CD8-positive, alpha-beta memory T cell (primary cell): Measurements from ENCODE around the gene SHLD2. TPM values are rescaled to one million over a fixed set of nuclear protein-coding genes. Genes with fewer than 3 reads are reported as not detected.

Experiments used
- CTCF ChIA-PET: fragments of 350-600 bp; sonication (Branson Sonifier 250); formaldehyde crosslinking; loops from one replicate; lab custom pipeline; 2021; ENCODE audit warnings: antibody characterized with exemption; lab: Charles Lee
- POLR2A ChIA-PET: fragments of 350-600 bp; sonication (Branson Sonifier 250); formaldehyde crosslinking; loops from one replicate; lab custom pipeline; 2021; ENCODE audit warnings: antibody characterized with exemption; lab: Charles Lee
- DNase-seq, 5 donors: peaks; one replicate each; pipeline versions ENCODE4 v3.0.0 to v3.0.0-alpha.2; 2020 to 2022; ENCODE audit warnings: mixed read lengths in 1 of 5
- H3K27ac ChIP-seq: one replicate; pipeline ENCODE4 v1.7.0; 2013; ENCODE audit warnings: low read depth, mild to moderate bottlenecking, low read length, moderate library complexity
- H3K27me3 ChIP-seq: 2 replicates; pipeline ENCODE4 v1.7.0; 2013; ENCODE audit warnings: low read length, mild to moderate bottlenecking; ENCODE audit not compliant: insufficient read depth, poor library complexity, severe bottlenecking
- H3K36me3 ChIP-seq: 2 replicates; pipeline ENCODE4 v1.7.0; 2013; ENCODE audit warnings: mild to moderate bottlenecking, low read length, moderate library complexity; ENCODE audit not compliant: insufficient read depth
- H3K4me1 ChIP-seq: 2 replicates; pipeline ENCODE4 v1.7.0; 2013; ENCODE audit warnings: mild to moderate bottlenecking, low read length, moderate library complexity; ENCODE audit not compliant: insufficient read depth
- H3K4me3 ChIP-seq: 2 replicates; pipeline ENCODE4 v1.7.0; 2013; ENCODE audit warnings: mild to moderate bottlenecking, low read length
- H3K9me3 ChIP-seq: 2 replicates; pipeline ENCODE4 v1.7.0; 2013; ENCODE audit warnings: mild to moderate bottlenecking, low read length
- H3K27ac Mint-ChIP-seq, 8 donors: one replicate each; pipeline ENCODE4 v1.8.0; 2020 to 2021; ENCODE audit warnings: mixed read lengths in 8 of 8, mild to moderate bottlenecking in 6 of 8, inconsistent platforms in 3 of 8, moderate library complexity in 3 of 8
- H3K27me3 Mint-ChIP-seq, 2 donors: one replicate each; pipeline ENCODE4 v1.8.0; 2020 to 2021; ENCODE audit warnings: mixed read lengths in 2 of 2, mild to moderate bottlenecking in 1 of 2, moderate library complexity in 1 of 2
- H3K36me3 Mint-ChIP-seq, 3 donors: one replicate each; pipeline ENCODE4 v1.8.0; 2020 to 2021; ENCODE audit warnings: mixed read lengths in 3 of 3, inconsistent platforms in 1 of 3, mild to moderate bottlenecking in 1 of 3
- H3K4me1 Mint-ChIP-seq, 3 donors: one replicate each; pipeline ENCODE4 v1.8.0; 2020 to 2021; ENCODE audit warnings: mixed read lengths in 3 of 3, inconsistent platforms in 1 of 3, mild to moderate bottlenecking in 1 of 3
- H3K4me3 Mint-ChIP-seq, 7 donors: one replicate each; pipeline ENCODE4 v1.8.0; 2020 to 2021; ENCODE audit warnings: mixed read lengths in 7 of 7, mild to moderate bottlenecking in 6 of 7, moderate library complexity in 4 of 7, inconsistent platforms in 2 of 7
- H3K9me3 Mint-ChIP-seq, 5 donors: one replicate each; pipeline ENCODE4 v1.8.0; 2020 to 2022; ENCODE audit warnings: mixed read lengths in 5 of 5, mild to moderate bottlenecking in 3 of 5, moderate library complexity in 2 of 5, inconsistent platforms in 1 of 5
- polyA plus RNA-seq: library from polyadenylated mRNA; unstranded; fragments of 300-500 nt; fragmentation: Illumina TruSeq; gene quantifications from one replicate; pipeline ENCODE4 v1.2.3, GENCODE V29; 2021
- total RNA-seq, 2 experiments: library from RNA; stranded (reverse); gene quantifications; one replicate each; pipeline ENCODE4 v1.2.3, GENCODE V29; 2021

The SHLD2 gene
- total and polyA plus RNA-seq, 3 experiments from 2014 or later = 24.9 to 44.2 (median 42.9) TPM

- H3K4me3 Mint-ChIP-seq = peak overlapping the region in 2 of 7 donors; percentile 1 to 63
- CTCF ChIA-PET = no interaction called here
- H3K27ac Mint-ChIP-seq = peak overlapping the region in 3 of 8 donors; percentile 13 to 60 (median 16)
- POLR2A ChIA-PET = no interaction called here
- Histone ChIP-seq H3K4me3 (no peak overlapping the region), H3K9me3 (no peaks in the 10 kb centered on the region), H3K36me3 (no peaks in the 10 kb centered on the region), H3K4me1 (peaks cover 32% of the 10 kb centered on the region), H3K27me3 (no peaks in the 10 kb centered on the region), H3K27ac (no peak overlapping the region)
- no peaks in the 10 kb centered on the region for H3K9me3 Mint-ChIP-seq
- H3K36me3 Mint-ChIP-seq = peaks cover 0 to 31% (median 3%) of the 10 kb centered on the region in 3 donors
- DNase-seq = no peak
- H3K27me3 Mint-ChIP-seq = no peaks in the 10 kb centered on the region
- H3K4me1 Mint-ChIP-seq = peaks cover 74 to 88% (median 85%) of the 10 kb centered on the region in 3 donors
Observed at GRCh38 chr10:87089746-87090145, 5.3 kb upstream of the SHLD2 start.

GRCh38 chr10:87090779-87091178, 4.2 kb upstream of the SHLD2 start:
- DNase-seq = no peak
- H3K27ac ChIP-seq = no peak overlapping the region
- Mint-ChIP-seq H3K4me3 (peak overlapping the region in 2 of 7 donors; percentile 32 to 38), H3K27me3 (no peaks in the 10 kb centered on the region), H3K9me3 (no peaks in the 10 kb centered on the region), H3K27ac (peak overlapping the region in 3 of 8 donors; percentile 1 to 43 (median 3)), H3K36me3 (peaks cover 0 to 33% (median 3%) of the 10 kb centered on the region in 3 donors), H3K4me1 (peaks cover 72 to 83% (median 81%) of the 10 kb centered on the region in 3 donors)
- peaks cover 27% of the 10 kb centered on the region for H3K4me1 ChIP-seq
- ChIA-PET CTCF (no interaction called here), POLR2A (no interaction called here)
- H3K9me3 ChIP-seq = no peaks in the 10 kb centered on the region
- no peak overlapping the region for H3K4me3 ChIP-seq
- no peaks in the 10 kb centered on the region for H3K36me3 ChIP-seq
- H3K27me3 ChIP-seq = no peaks in the 10 kb centered on the region

GRCh38 chr10:87092376-87092860, 2.6 kb upstream of the SHLD2 start:
- no peaks in the 10 kb centered on the region for H3K27me3 Mint-ChIP-seq
- Histone ChIP-seq H3K36me3 (no peaks in the 10 kb centered on the region), H3K27me3 (no peaks in the 10 kb centered on the region), H3K4me3 (peak overlapping the region; percentile 79), H3K4me1 (peaks cover 37% of the 10 kb centered on the region), H3K9me3 (no peaks in the 10 kb centered on the region), H3K27ac (peak overlapping the region; percentile 82)
- peak overlapping the region; percentile 89 to 99 (median 96) for H3K27ac Mint-ChIP-seq
- ChIA-PET CTCF (no interaction called here), POLR2A (interaction anchor here (0.7 to 2.2 kb wide), 4 partner anchors 8 to 121 kb away, joined by 3 to 7 read pairs (median 6); no protein-coding TSS in a partner anchor)
- no peaks in the 10 kb centered on the region for H3K9me3 Mint-ChIP-seq
- H3K36me3 Mint-ChIP-seq = peaks cover 0 to 29% (median 3%) of the 10 kb centered on the region in 3 donors
- H3K4me1 Mint-ChIP-seq = peaks cover 65 to 84% (median 79%) of the 10 kb centered on the region in 3 donors
- peak overlapping the region; percentile 88 to 97 (median 96) for H3K4me3 Mint-ChIP-seq
- DNase-seq = peak in 2 of 5 donors; percentile 9 to 42

GRCh38 chr10:87092861-87093631, 2.0 kb upstream of the SHLD2 start:
- Histone ChIP-seq H3K4me1 (peaks cover 37% of the 10 kb centered on the region), H3K27ac (peak overlapping the region; percentile 82), H3K4me3 (peak overlapping the region; percentile 79), H3K36me3 (no peaks in the 10 kb centered on the region), H3K9me3 (no peaks in the 10 kb centered on the region), H3K27me3 (no peaks in the 10 kb centered on the region)
- ChIA-PET POLR2A (interaction anchor here (1.0 to 2.2 kb wide), 4 partner anchors 9 to 122 kb away, joined by 3 to 7 read pairs (median 4); no protein-coding TSS in a partner anchor), CTCF (interaction anchor here (0.8 kb wide), 1 partner anchor 336 kb away, joined by 3 read pairs; the partner anchor contains the start of gene BMPR1A)
- peaks cover 61 to 81% (median 76%) of the 10 kb centered on the region in 3 donors for H3K4me1 Mint-ChIP-seq
- DNase-seq = peak in 3 of 5 donors; percentile 3 to 36 (median 9)
- peak overlapping the region; percentile 89 to 99 (median 96) for H3K27ac Mint-ChIP-seq
- H3K9me3 Mint-ChIP-seq = no peaks in the 10 kb centered on the region
- peaks cover 0 to 28% (median 3%) of the 10 kb centered on the region in 3 donors for H3K36me3 Mint-ChIP-seq
- H3K4me3 Mint-ChIP-seq = peak overlapping the region; percentile 88 to 97 (median 96)
- H3K27me3 Mint-ChIP-seq = no peaks in the 10 kb centered on the region

- H3K4me1 ChIP-seq = peaks cover 37% of the 10 kb centered on the region
- Mint-ChIP-seq H3K36me3 (peaks cover 0 to 25% (median 0%) of the 10 kb centered on the region in 3 donors), H3K4me3 (peak overlapping the region; percentile 88 to 97 (median 96)), H3K9me3 (no peaks in the 10 kb centered on the region), H3K27me3 (no peaks in the 10 kb centered on the region), H3K4me1 (peaks cover 56 to 75% (median 71%) of the 10 kb centered on the region in 3 donors), H3K27ac (peak overlapping the region; percentile 89 to 99 (median 96))
- no peaks in the 10 kb centered on the region for H3K9me3 ChIP-seq
- peak; percentile 50 to 82 (median 54) for DNase-seq
- ChIA-PET POLR2A (interaction anchor here (0.8 to 2.2 kb wide), 5 partner anchors 10 to 123 kb away, joined by 3 to 7 read pairs (median 4); no protein-coding TSS in a partner anchor), CTCF (interaction anchor here (0.8 kb wide), 1 partner anchor 337 kb away, joined by 3 read pairs; the partner anchor contains the start of gene BMPR1A)
- H3K27ac ChIP-seq = peak overlapping the region; percentile 82
- no peaks in the 10 kb centered on the region for H3K27me3 ChIP-seq
- H3K4me3 ChIP-seq = peak overlapping the region; percentile 79
- H3K36me3 ChIP-seq = no peaks in the 10 kb centered on the region
Observed at GRCh38 chr10:87093632-87094372, 1.2 kb upstream of the SHLD2 start.

- CTCF ChIA-PET = interaction anchor here (1.4 kb wide), 1 partner anchor 129 kb away, joined by 4 read pairs; no protein-coding TSS in a partner anchor
- peak overlapping the region; percentile 86 to 93 (median 89) for H3K4me3 Mint-ChIP-seq
Observed at GRCh38 chr10:87095236-87095945, 385 bp downstream of the SHLD2 start.

GRCh38 chr10:87101996-87102395, 7.0 kb downstream of the SHLD2 start:
- no peak overlapping the region for H3K4me3 ChIP-seq
- Mint-ChIP-seq H3K36me3 (peaks cover 20 to 60% (median 25%) of the 10 kb centered on the region in 3 donors), H3K27me3 (no peaks in the 10 kb centered on the region), H3K9me3 (no peaks in the 10 kb centered on the region), H3K27ac (no peak overlapping the region), H3K4me3 (no peak overlapping the region), H3K4me1 (peaks cover 17 to 43% (median 36%) of the 10 kb centered on the region in 3 donors)
- CTCF ChIA-PET = no interaction called here
- H3K27me3 ChIP-seq = no peaks in the 10 kb centered on the region
- no peak for DNase-seq
- H3K36me3 ChIP-seq = peaks cover 9% of the 10 kb centered on the region
- H3K27ac ChIP-seq = no peak overlapping the region
- H3K9me3 ChIP-seq = no peaks in the 10 kb centered on the region
- POLR2A ChIA-PET = no interaction called here
- H3K4me1 ChIP-seq = no peaks in the 10 kb centered on the region

More at GRCh38 chr10:87095236-87095945, 385 bp downstream of the SHLD2 start:
- no peaks in the 10 kb centered on the region for H3K36me3 ChIP-seq
- POLR2A ChIA-PET = interaction anchor here (1.0 kb wide), 2 partner anchors 124 to 694 kb away, joined by 3 read pairs; no protein-coding TSS in a partner anchor
- H3K4me3 ChIP-seq = peak overlapping the region; percentile 81
- Mint-ChIP-seq H3K9me3 (no peaks in the 10 kb centered on the region), H3K27me3 (no peaks in the 10 kb centered on the region), H3K27ac (peak overlapping the region; percentile 91 to 98 (median 94)), H3K4me1 (peaks cover 48 to 72% (median 66%) of the 10 kb centered on the region in 3 donors), H3K36me3 (peaks cover 4 to 30% (median 11%) of the 10 kb centered on the region in 3 donors)
- H3K4me1 ChIP-seq = peaks cover 37% of the 10 kb centered on the region
- peak; percentile 76 to 88 (median 79) for DNase-seq
- no peaks in the 10 kb centered on the region for H3K9me3 ChIP-seq
- H3K27me3 ChIP-seq = no peaks in the 10 kb centered on the region
- H3K27ac ChIP-seq = peak overlapping the region; percentile 86
